Measurements from ENCODE around the gene TMEM131. TPM values are rescaled to one million over a fixed set of nuclear protein-coding genes. Genes with fewer than 3 reads are reported as not detected.

Gene TMEM131
- total and polyA plus RNA-seq, 10 of the 15 experiments (the other 5 are each of a cell fraction or from before 2014, with no cell fraction given) = 6.0 to 48.2 (median 23.2) TPM

DNA sequence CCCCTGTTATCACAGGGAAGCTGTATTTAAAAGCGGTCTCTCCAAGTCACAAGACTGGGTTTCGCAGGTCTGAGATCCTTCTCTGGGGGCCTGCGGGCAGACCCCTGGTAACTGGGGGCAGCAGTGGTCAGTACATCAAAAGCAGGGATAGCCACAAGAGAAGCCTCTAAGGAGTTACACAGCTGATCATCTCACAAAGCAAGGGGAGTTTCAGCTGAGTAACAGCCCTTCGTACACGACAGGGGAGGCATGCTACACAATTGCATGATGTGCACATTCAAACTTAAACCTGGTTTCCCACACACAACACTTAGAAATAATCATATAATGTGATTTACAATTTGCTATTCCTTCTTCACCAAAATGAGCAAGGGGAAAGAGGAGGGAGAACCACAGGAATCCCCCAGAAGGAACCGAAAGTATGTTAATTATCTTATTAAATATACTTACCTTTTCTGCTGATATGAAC, 87.5 kb downstream of the TMEM131 start:
- ChIA-PET SMC1A (ENCODE audit: uncharacterized antibody, unreplicated experiment) (interaction anchor here (0.6 to 2.5 kb wide), 24 partner anchors 10 to 182 kb away, joined by 3 to 17 read pairs (median 4); no protein-coding TSS in a partner anchor), POLR2A (interaction anchor here (0.6 to 1.5 kb wide), 6 partner anchors 18 to 82 kb away, joined by 3 to 13 read pairs (median 3); no protein-coding TSS in a partner anchor), CTCF (interaction anchor here (1.0 to 1.6 kb wide), 5 partner anchors 22 to 120 kb away, joined by 3 to 6 read pairs (median 5); no protein-coding TSS in a partner anchor), RAD21 (ENCODE audit: unreplicated experiment) (interaction anchor here (0.7 to 3.7 kb wide), 14 partner anchors 13 to 167 kb away, joined by 3 to 36 read pairs (median 4); no protein-coding TSS in a partner anchor)
- BruUV-seq (replicated peaks) = no TSS peak
- ATAC-seq (peak; percentile 76), FAIRE-seq (no peak), DNase-seq (ENCODE audit: low read depth, low spot score) (peak; percentile 64)
- no peaks in the 10 kb centered on the region for H3K27me3 ChIP-seq (replicated peaks in 1 of 2; ENCODE audit: control insufficient read depth in 2 of 2, insufficient read depth in 2 of 2, low read length in 1 of 2)
- in situ Hi-C loops (cut with MboI) = no loop called here
- peak overlapping the region; percentile 88 for H3K4me2 ChIP-seq (ENCODE audit: control insufficient read depth, insufficient read depth)
- H3K9me3 ChIP-seq (replicated peaks; ENCODE audit: control insufficient read depth, insufficient read depth, low read length) = peaks cover 4% of the 10 kb centered on the region
- no peak overlapping the region for H2AFZ ChIP-seq (ENCODE audit: control insufficient read depth, low read depth, low read length)
- H4K20me1 ChIP-seq (ENCODE audit: control insufficient read depth, insufficient read depth) = no peaks in the 10 kb centered on the region
- H3K79me2 ChIP-seq (ENCODE audit: control insufficient read depth, insufficient read depth, low read length) = peaks cover 30% of the 10 kb centered on the region
- intact Hi-C loops (cut with micrococcal nuclease; ENCODE audit: unreplicated experiment) = loop anchor here (2.0 kb wide), 4 partner anchors 37 to 119 kb away; no protein-coding TSS in a partner anchor
- H3K36me3 ChIP-seq (ENCODE audit: control insufficient read depth in 2 of 2, insufficient read depth in 2 of 2, low read length in 1 of 2) = peaks cover 2 to 9% of the 10 kb centered on the region in 2 experiments
- H3K4me3 ChIP-seq = peak overlapping the region; percentile 53; the same call in 1 of the 2 replicates
- H3K9ac ChIP-seq (ENCODE audit: control insufficient read depth, insufficient read depth, low read length) = peak overlapping the region; percentile 67
- peak overlapping the region; percentile 76 for H3K27ac ChIP-seq (ENCODE audit: control insufficient read depth, insufficient read depth)
- H3K4me1 ChIP-seq (ENCODE audit: control insufficient read depth, insufficient read depth, low read length) = peaks cover 49% of the 10 kb centered on the region
- WGBS (ENCODE audit: insufficient coverage, insufficient replicate concordance, low lambda C conversion rate, missing lambda C conversion rate) = 9% methylated on average over 6 of the region's 6 CpGs
- TF ChIP-seq BCL3 (IDR thresholded peaks at IDR 0.05; ENCODE audit: borderline replicate concordance, insufficient read depth, low read depth, low read length, poor library complexity, severe bottlenecking) (peak; percentile 80), MYB (IDR thresholded peaks at IDR 0.05; ENCODE audit: borderline replicate concordance, low read depth, low read length) (no peak), GABPA (IDR thresholded peaks at IDR 0.05; ENCODE audit: low read depth) (no peak), ASH2L (IDR thresholded peaks at IDR 0.05; ENCODE audit: borderline replicate concordance, low read depth) (no peak), SMAD1 (IDR thresholded peaks at IDR 0.05; ENCODE audit: low read depth, partially characterized antibody) (no peak), SKIL (IDR thresholded peaks at IDR 0.05; ENCODE audit: low read depth, poor library complexity, severe bottlenecking) (no peak), EZH2 (IDR thresholded peaks at IDR 0.05; ENCODE audit: borderline replicate concordance, control insufficient read depth, low read depth, low read length) (no peak), POU2F2 (IDR thresholded peaks at IDR 0.05; ENCODE audit: borderline replicate concordance, low read depth, low read length) (no peak), E2F8 (IDR thresholded peaks at IDR 0.05; ENCODE audit: low read depth, partially characterized antibody) (no peak), PAX8 (IDR thresholded peaks at IDR 0.05) (no peak), KLF5 (IDR thresholded peaks at IDR 0.05; ENCODE audit: partially characterized antibody) (no peak), EED (IDR thresholded peaks at IDR 0.05; ENCODE audit: low read depth) (no peak; the same call in 1 of the 2 replicates), EGR1 (IDR thresholded peaks at IDR 0.05; ENCODE audit: borderline replicate concordance in 1 of 2, low read depth in 2 of 2, low read length in 2 of 2) (no peak), SREBF2 (IDR thresholded peaks at IDR 0.05; ENCODE audit: low read length) (no peak), KDM1A (IDR thresholded peaks at IDR 0.05; ENCODE audit: borderline replicate concordance) (no peak)
- TF ChIP-seq, protein P1, sequence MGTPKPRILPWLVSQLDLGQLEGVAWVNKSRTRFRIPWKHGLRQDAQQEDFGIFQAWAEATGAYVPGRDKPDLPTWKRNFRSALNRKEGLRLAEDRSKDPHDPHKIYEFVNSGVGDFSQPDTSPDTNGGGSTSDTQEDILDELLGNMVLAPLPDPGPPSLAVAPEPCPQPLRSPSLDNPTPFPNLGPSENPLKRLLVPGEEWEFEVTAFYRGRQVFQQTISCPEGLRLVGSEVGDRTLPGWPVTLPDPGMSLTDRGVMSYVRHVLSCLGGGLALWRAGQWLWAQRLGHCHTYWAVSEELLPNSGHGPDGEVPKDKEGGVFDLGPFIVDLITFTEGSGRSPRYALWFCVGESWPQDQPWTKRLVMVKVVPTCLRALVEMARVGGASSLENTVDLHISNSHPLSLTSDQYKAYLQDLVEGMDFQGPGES (IDR thresholded peaks at IDR 0.05) = no peak

Measured in GM12878 (cell line).